Esophagus muscularis mucosa (tissue), 4 donors: ENCODE data around the gene BRD7. TPM values are rescaled to one million over a fixed set of nuclear protein-coding genes. Genes with fewer than 3 reads are reported as not detected.

Experiments
- DNase-seq: peaks from one replicate; pipeline ENCODE4 v3.0.0-alpha.2; 2017; ENCODE audit errors: extremely low spot score
- H3K27ac ChIP-seq, 4 donors: fragments of 200-600 bp; sonication (generic); replicated peaks in 1 of 4; 1 replicate in 3 of 4; 2 replicates in 1 of 4; pipeline ENCODE4 v1.5.1; 2016 to 2019; ENCODE audit warnings: mild to moderate bottlenecking in 1 of 4
- H3K27me3 ChIP-seq, 4 donors: fragments of 200-600 bp; sonication (generic); one replicate each; pipeline versions ENCODE4 v1.5.1 to v1.6.0; 2016 to 2019
- H3K36me3 ChIP-seq, 4 donors: fragments of 200-600 bp; sonication (generic); one replicate each; pipeline ENCODE4 v1.5.1; 2016 to 2019
- H3K4me1 ChIP-seq, 4 donors: fragments of 200-600 bp; sonication (generic); one replicate each; pipeline ENCODE4 v1.5.1; 2016 to 2019
- H3K4me3 ChIP-seq, 4 donors: fragments of 200-600 bp; sonication (generic); 1 replicate in 2 of 4; 2 replicates in 2 of 4; pipeline ENCODE4 v1.5.1; 2016 to 2019; ENCODE audit warnings: mild to moderate bottlenecking in 4 of 4, moderate library complexity in 1 of 4
- H3K9me3 ChIP-seq, 4 donors: fragments of 200-600 bp; sonication (generic); 1 replicate in 3 of 4; 2 replicates in 1 of 4; pipeline ENCODE4 v1.5.1; 2016 to 2019
- EP300 ChIP-seq: sonication (generic); formaldehyde crosslinking; IDR thresholded peaks from one replicate; pipeline ENCODE4 v1.6.1; 2017; ENCODE audit warnings: antibody characterized with exemption
- POLR2A ChIP-seq: fragments of 450-650 bp; IDR thresholded peaks from one replicate; pipeline ENCODE4 v1.6.1; 2017; ENCODE audit warnings: antibody characterized with exemption, moderate library complexity, mild to moderate bottlenecking, low read depth
- POLR2AphosphoS5 ChIP-seq, 2 donors: sonication (generic); formaldehyde crosslinking; IDR thresholded peaks; one replicate each; pipeline ENCODE4 v1.6.1; 2017; ENCODE audit warnings: antibody characterized with exemption in 2 of 2
- WGBS: methylation state at CpG from one replicate; pipeline ENCODE4 v1.1.5; 2018; 5-methylcytosine and 5-hydroxymethylcytosine counted together
- intact Hi-C: fragments of 100-400 bp; cut with DNase I; formaldehyde crosslinking; loops from one replicate; pipeline ENCODE4 v1.15.1; 2023
- small RNA-seq, 3 donors: library from RNA; depleted of rRNA; stranded (forward); fragments of <200 nt; gene quantifications; one replicate each; pipeline ENCODE3, GENCODE V24; 2016
- total RNA-seq, 4 donors: library from RNA; depleted of rRNA; stranded (reverse); fragments of >200 nt; gene quantifications; one replicate each; pipeline versions ENCODE4 v1.1.0 to v1.2.1, GENCODE V29; 2016
- TF ChIP-seq, protein P1 (sequence below), 3 experiments: fragments of 200-600 bp in 2 of 3; fragments of 450-650 bp in 1 of 3; sonication (generic) in 2 of 3; IDR thresholded peaks; one replicate each; pipeline ENCODE4 v1.5.1; 2017 to 2019; ENCODE audit warnings: antibody characterized with exemption in 3 of 3, mild to moderate bottlenecking in 2 of 3, moderate library complexity in 1 of 3

BRD7 gene
- total RNA-seq, 4 donors from 2014 or later: 49.5 to 68.1 (median 56.5) TPM

GRCh38 chr16:50267651-50268050 is 101.1 kb downstream of the BRD7 start:
- DNase-seq: no peak
- Histone ChIP-seq H3K27me3 (no peaks in the 10 kb centered on the region), H3K27ac (peak overlapping the region in 1 of 4 donors; percentile 35), H3K9me3 (no peaks in the 10 kb centered on the region), H3K36me3 (no peaks in the 10 kb centered on the region), H3K4me3 (no peak overlapping the region), H3K4me1 (peaks cover 3 to 36% (median 23%) of the 10 kb centered on the region in 4 donors)
- intact Hi-C loops: no loop called here
- 92% methylated on average over 3 of the region's 3 CpGs for WGBS
- TF ChIP-seq POLR2AphosphoS5 (IDR thresholded peaks at IDR 0.05): no peak
- TF ChIP-seq EP300: no peak
- TF ChIP-seq POLR2A: no peak
- TF ChIP-seq, protein P1, sequence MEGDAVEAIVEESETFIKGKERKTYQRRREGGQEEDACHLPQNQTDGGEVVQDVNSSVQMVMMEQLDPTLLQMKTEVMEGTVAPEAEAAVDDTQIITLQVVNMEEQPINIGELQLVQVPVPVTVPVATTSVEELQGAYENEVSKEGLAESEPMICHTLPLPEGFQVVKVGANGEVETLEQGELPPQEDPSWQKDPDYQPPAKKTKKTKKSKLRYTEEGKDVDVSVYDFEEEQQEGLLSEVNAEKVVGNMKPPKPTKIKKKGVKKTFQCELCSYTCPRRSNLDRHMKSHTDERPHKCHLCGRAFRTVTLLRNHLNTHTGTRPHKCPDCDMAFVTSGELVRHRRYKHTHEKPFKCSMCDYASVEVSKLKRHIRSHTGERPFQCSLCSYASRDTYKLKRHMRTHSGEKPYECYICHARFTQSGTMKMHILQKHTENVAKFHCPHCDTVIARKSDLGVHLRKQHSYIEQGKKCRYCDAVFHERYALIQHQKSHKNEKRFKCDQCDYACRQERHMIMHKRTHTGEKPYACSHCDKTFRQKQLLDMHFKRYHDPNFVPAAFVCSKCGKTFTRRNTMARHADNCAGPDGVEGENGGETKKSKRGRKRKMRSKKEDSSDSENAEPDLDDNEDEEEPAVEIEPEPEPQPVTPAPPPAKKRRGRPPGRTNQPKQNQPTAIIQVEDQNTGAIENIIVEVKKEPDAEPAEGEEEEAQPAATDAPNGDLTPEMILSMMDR (IDR thresholded peaks at IDR 0.05): no peak

DNA sequence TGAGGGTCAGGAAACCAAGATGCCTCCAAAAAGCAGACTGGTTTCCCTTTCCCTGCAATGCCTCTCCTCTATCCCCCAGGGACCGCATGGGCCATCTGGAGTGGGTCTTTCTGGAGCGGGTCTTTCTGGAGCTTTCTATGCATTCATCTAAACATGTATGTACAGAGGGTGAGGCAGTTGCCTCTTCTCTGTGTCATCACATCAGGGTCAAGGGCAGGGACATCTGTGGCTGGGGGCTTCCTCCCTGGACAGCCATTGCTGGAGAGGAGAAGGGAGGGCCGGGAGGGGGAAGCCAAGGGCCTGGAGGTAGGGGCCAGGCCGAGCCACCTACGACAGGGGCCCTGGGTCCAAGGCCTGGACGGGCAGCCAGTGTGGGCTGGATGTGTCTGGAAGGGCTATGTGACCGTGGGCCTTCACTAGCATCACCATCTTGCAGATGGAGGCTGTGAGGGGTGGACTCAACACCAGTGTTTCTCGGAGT is 101.6 kb downstream of the BRD7 start:
- no peaks in the 10 kb centered on the region for H3K27me3 ChIP-seq
- H3K9me3 ChIP-seq: no peaks in the 10 kb centered on the region
- intact Hi-C loops: no loop called here
- no peak for DNase-seq
- peak overlapping the region in 3 of 4 donors; percentile 38 to 51 (median 40) for H3K4me3 ChIP-seq
- no peaks in the 10 kb centered on the region for H3K36me3 ChIP-seq
- 88% methylated on average over 8 of the region's 8 CpGs for WGBS
- TF ChIP-seq POLR2AphosphoS5 (IDR thresholded peaks at IDR 0.05): no peak
- no peak for TF ChIP-seq POLR2A
- TF ChIP-seq EP300: no peak
- TF ChIP-seq, protein P1 (IDR thresholded peaks at IDR 0.05): no peak
- H3K4me1 ChIP-seq: peaks cover 3 to 32% (median 19%) of the 10 kb centered on the region in 4 donors
- peak overlapping the region in 3 of 4 donors; percentile 35 to 62 (median 40) for H3K27ac ChIP-seq

- Histone ChIP-seq H3K36me3 (no peaks in the 10 kb centered on the region), H3K4me1 (peaks cover 3 to 29% (median 21%) of the 10 kb centered on the region in 4 donors), H3K9me3 (no peaks in the 10 kb centered on the region), H3K27me3 (no peaks in the 10 kb centered on the region), H3K4me3 (peak within 1 kb of the TSS; percentile 38 to 51 (median 40)), H3K27ac (peak within 1 kb of the TSS; percentile 40 to 62 (median 52))
- DNase-seq: no peak
- WGBS: 30% methylated on average over 25 of the region's 25 CpGs
- intact Hi-C loops: no loop called here
- TF ChIP-seq POLR2AphosphoS5 (IDR thresholded peaks at IDR 0.05) (no peak), POLR2A (no peak), EP300 (no peak)
- TF ChIP-seq, protein P1 (IDR thresholded peaks at IDR 0.05): no peak
These were observed 102.3 kb downstream of the BRD7 start, which contains the start of gene ADCY7 for GRCh38 chr16:50266337-50267091. Gene ADCY7 (plus strand): TSS chr16:50266551. CDS start chr16:50288180, 21,629 bp downstream.

Small RNAs within 50 kb of the gene (small RNA-seq; reads per million reads assigned to genes)
- 0 reads per million in 3 donors for gene MIR6771

Other genes with a start within 250 kb of the BRD7 start
- 10 to 100 TPM in 3 of 4 donors, 1 to 10 TPM in 1; 9.9 to 18.3 (median 16.7) TPM for gene TENT4B, start 215.7 kb downstream of the BRD7 start, total RNA-seq
- gene ADCY7, start 102.4 kb downstream of the BRD7 start, total RNA-seq: 10 to 100 TPM; 12.3 to 17.4 (median 15.6) TPM
- 10 to 100 TPM; 37.1 to 87.8 (median 54.1) TPM for gene NKD1, start 179.4 kb upstream of the BRD7 start, total RNA-seq